Measurements from ENCODE around the gene ACOXL.

The ACOXL gene

GRCh38 chr2:111148225-111148873, 416.0 kb downstream of the ACOXL start:
- no peak for DNase-seq

GRCh38 chr2:111148925-111149324, 416.6 kb downstream of the ACOXL start:
- DNase-seq, result no peak

- DNase-seq, result no peak
Measured at GRCh38 chr2:111149882-111150455, 417.6 kb downstream of the ACOXL start.

- no peak for DNase-seq
Measured at GRCh38 chr2:111154758-111155157, 422.4 kb downstream of the ACOXL start.

GRCh38 chr2:111155610-111156009, 423.2 kb downstream of the ACOXL start:
- no peak for DNase-seq

GRCh38 chr2:111156529-111156928, 424.2 kb downstream of the ACOXL start:
- DNase-seq, result no peak

GRCh38 chr2:111157071-111157661, 424.8 kb downstream of the ACOXL start:
- DNase-seq, result no peak

- DNase-seq, result no peak
Measured at GRCh38 chr2:111157798-111158197, 425.4 kb downstream of the ACOXL start.

- no peak for DNase-seq
Measured at GRCh38 chr2:111159641-111160040, 427.3 kb downstream of the ACOXL start.

GRCh38 chr2:111160758-111161157, 428.4 kb downstream of the ACOXL start:
- no peak for DNase-seq

GRCh38 chr2:111161971-111162370, 429.6 kb downstream of the ACOXL start:
- DNase-seq, result no peak

- no peak for DNase-seq
Measured at GRCh38 chr2:111162718-111163331, 430.5 kb downstream of the ACOXL start.

- DNase-seq, result no peak
Measured at GRCh38 chr2:111164078-111164477, 431.7 kb downstream of the ACOXL start.

GRCh38 chr2:111165084-111165483, 432.7 kb downstream of the ACOXL start:
- no peak for DNase-seq

GRCh38 chr2:111166115-111166514, 433.7 kb downstream of the ACOXL start:
- no peak for DNase-seq

GRCh38 chr2:111167076-111167862, 434.9 kb downstream of the ACOXL start:
- no peak for DNase-seq

GRCh38 chr2:111167863-111168162, 435.4 kb downstream of the ACOXL start:
- no peak for DNase-seq
